Activated naive CD8-positive, alpha-beta T cell (primary cell): Measurements from ENCODE around the gene USP48.

Experiments used
- H3K27ac Mint-ChIP-seq: one replicate; pipeline ENCODE4 v1.8.0; 2021; ENCODE audit warnings: mixed read lengths
- H3K27me3 Mint-ChIP-seq: one replicate; pipeline ENCODE4 v1.8.0; 2021; ENCODE audit warnings: mixed read lengths
- H3K36me3 Mint-ChIP-seq: one replicate; pipeline ENCODE4 v1.8.0; 2021; ENCODE audit warnings: mixed read lengths
- H3K4me1 Mint-ChIP-seq: one replicate; pipeline ENCODE4 v1.8.0; 2021; ENCODE audit warnings: low read depth, mixed read lengths
- H3K4me3 Mint-ChIP-seq: one replicate; pipeline ENCODE4 v1.8.0; 2021; ENCODE audit warnings: mild to moderate bottlenecking, mixed read lengths
- H3K9me3 Mint-ChIP-seq: one replicate; pipeline ENCODE4 v1.8.0; 2021; ENCODE audit warnings: low read depth, mixed read lengths

USP48 gene

GRCh38 chr1:21649315-21649714 is 133.6 kb downstream of the USP48 start:
- H3K9me3 Mint-ChIP-seq: no peaks in the 10 kb centered on the region
- H3K27me3 Mint-ChIP-seq: peaks cover 19% of the 10 kb centered on the region
- peak overlapping the region; percentile 42 for H3K4me3 Mint-ChIP-seq
- H3K27ac Mint-ChIP-seq: no peak overlapping the region
- no peaks in the 10 kb centered on the region for H3K36me3 Mint-ChIP-seq
- H3K4me1 Mint-ChIP-seq: peaks cover 14% of the 10 kb centered on the region

GRCh38 chr1:21648791-21649190 is 134.2 kb downstream of the USP48 start:
- peak overlapping the region; percentile 42 for H3K4me3 Mint-ChIP-seq
- no peaks in the 10 kb centered on the region for H3K9me3 Mint-ChIP-seq
- H3K36me3 Mint-ChIP-seq: no peaks in the 10 kb centered on the region
- peaks cover 21% of the 10 kb centered on the region for H3K27me3 Mint-ChIP-seq
- no peak overlapping the region for H3K27ac Mint-ChIP-seq
- H3K4me1 Mint-ChIP-seq: peaks cover 14% of the 10 kb centered on the region

GRCh38 chr1:21648352-21648730 is 134.6 kb downstream of the USP48 start:
- no peak overlapping the region for H3K27ac Mint-ChIP-seq
- H3K36me3 Mint-ChIP-seq: no peaks in the 10 kb centered on the region
- no peaks in the 10 kb centered on the region for H3K9me3 Mint-ChIP-seq
- H3K4me3 Mint-ChIP-seq: no peak overlapping the region
- peaks cover 14% of the 10 kb centered on the region for H3K4me1 Mint-ChIP-seq
- H3K27me3 Mint-ChIP-seq: peaks cover 24% of the 10 kb centered on the region

GRCh38 chr1:21647431-21648351 is 135.3 kb downstream of the USP48 start:
- H3K9me3 Mint-ChIP-seq: no peaks in the 10 kb centered on the region
- no peak overlapping the region for H3K4me3 Mint-ChIP-seq
- H3K36me3 Mint-ChIP-seq: no peaks in the 10 kb centered on the region
- H3K27me3 Mint-ChIP-seq: peaks cover 27% of the 10 kb centered on the region
- peaks cover 13% of the 10 kb centered on the region for H3K4me1 Mint-ChIP-seq
- no peak overlapping the region for H3K27ac Mint-ChIP-seq

GRCh38 chr1:21645550-21645949 is 137.4 kb downstream of the USP48 start:
- Mint-ChIP-seq H3K4me3 (no peak overlapping the region), H3K36me3 (no peaks in the 10 kb centered on the region), H3K27me3 (peaks cover 24% of the 10 kb centered on the region), H3K27ac (no peak overlapping the region), H3K9me3 (no peaks in the 10 kb centered on the region), H3K4me1 (no peaks in the 10 kb centered on the region)

GRCh38 chr1:21644906-21645305 is 138.0 kb downstream of the USP48 start:
- Mint-ChIP-seq H3K27ac (no peak overlapping the region), H3K4me1 (no peaks in the 10 kb centered on the region), H3K4me3 (no peak overlapping the region), H3K27me3 (peaks cover 24% of the 10 kb centered on the region), H3K9me3 (no peaks in the 10 kb centered on the region), H3K36me3 (no peaks in the 10 kb centered on the region)

GRCh38 chr1:21644348-21644747 is 138.6 kb downstream of the USP48 start:
- H3K4me1 Mint-ChIP-seq: no peaks in the 10 kb centered on the region
- H3K4me3 Mint-ChIP-seq: no peak overlapping the region
- H3K36me3 Mint-ChIP-seq: no peaks in the 10 kb centered on the region
- no peaks in the 10 kb centered on the region for H3K9me3 Mint-ChIP-seq
- peaks cover 24% of the 10 kb centered on the region for H3K27me3 Mint-ChIP-seq
- H3K27ac Mint-ChIP-seq: no peak overlapping the region

- Mint-ChIP-seq H3K27me3 (peaks cover 24% of the 10 kb centered on the region), H3K27ac (no peak overlapping the region), H3K4me3 (no peak overlapping the region), H3K4me1 (peaks cover 2% of the 10 kb centered on the region), H3K36me3 (no peaks in the 10 kb centered on the region), H3K9me3 (no peaks in the 10 kb centered on the region)
Observed at GRCh38 chr1:21643624-21644023, 139.3 kb downstream of the USP48 start.

- H3K4me3 Mint-ChIP-seq: no peak overlapping the region
- H3K27me3 Mint-ChIP-seq: peaks cover 18% of the 10 kb centered on the region
- no peak overlapping the region for H3K27ac Mint-ChIP-seq
- H3K4me1 Mint-ChIP-seq: peaks cover 6% of the 10 kb centered on the region
- H3K9me3 Mint-ChIP-seq: no peaks in the 10 kb centered on the region
- H3K36me3 Mint-ChIP-seq: no peaks in the 10 kb centered on the region
Observed at GRCh38 chr1:21641967-21642739, 140.8 kb downstream of the USP48 start.

GRCh38 chr1:21641537-21641936 is 141.4 kb downstream of the USP48 start:
- no peak overlapping the region for H3K4me3 Mint-ChIP-seq
- peaks cover 6% of the 10 kb centered on the region for H3K4me1 Mint-ChIP-seq
- H3K27me3 Mint-ChIP-seq: peaks cover 12% of the 10 kb centered on the region
- H3K27ac Mint-ChIP-seq: no peak overlapping the region
- no peaks in the 10 kb centered on the region for H3K36me3 Mint-ChIP-seq
- H3K9me3 Mint-ChIP-seq: no peaks in the 10 kb centered on the region

GRCh38 chr1:21641076-21641475 is 141.9 kb downstream of the USP48 start:
- Mint-ChIP-seq H3K4me1 (peaks cover 6% of the 10 kb centered on the region), H3K4me3 (no peak overlapping the region), H3K9me3 (no peaks in the 10 kb centered on the region), H3K36me3 (no peaks in the 10 kb centered on the region), H3K27ac (no peak overlapping the region), H3K27me3 (peaks cover 8% of the 10 kb centered on the region)

GRCh38 chr1:21640653-21641052 is 142.3 kb downstream of the USP48 start:
- peaks cover 6% of the 10 kb centered on the region for H3K4me1 Mint-ChIP-seq
- no peak overlapping the region for H3K27ac Mint-ChIP-seq
- H3K36me3 Mint-ChIP-seq: no peaks in the 10 kb centered on the region
- H3K4me3 Mint-ChIP-seq: no peak overlapping the region
- H3K9me3 Mint-ChIP-seq: no peaks in the 10 kb centered on the region
- peaks cover 8% of the 10 kb centered on the region for H3K27me3 Mint-ChIP-seq

- Mint-ChIP-seq H3K27me3 (peaks cover 8% of the 10 kb centered on the region), H3K36me3 (no peaks in the 10 kb centered on the region), H3K4me1 (peaks cover 6% of the 10 kb centered on the region), H3K4me3 (no peak overlapping the region), H3K27ac (no peak overlapping the region), H3K9me3 (no peaks in the 10 kb centered on the region)
Observed at GRCh38 chr1:21639594-21640041, 143.3 kb downstream of the USP48 start.

- no peaks in the 10 kb centered on the region for H3K9me3 Mint-ChIP-seq
- H3K27me3 Mint-ChIP-seq: peaks cover 5% of the 10 kb centered on the region
- H3K4me1 Mint-ChIP-seq: peaks cover 6% of the 10 kb centered on the region
- H3K4me3 Mint-ChIP-seq: no peak overlapping the region
- H3K27ac Mint-ChIP-seq: no peak overlapping the region
- no peaks in the 10 kb centered on the region for H3K36me3 Mint-ChIP-seq
Observed at GRCh38 chr1:21638531-21639341, 144.2 kb downstream of the USP48 start.

- no peaks in the 10 kb centered on the region for H3K27me3 Mint-ChIP-seq
- H3K9me3 Mint-ChIP-seq: no peaks in the 10 kb centered on the region
- no peaks in the 10 kb centered on the region for H3K36me3 Mint-ChIP-seq
- H3K4me1 Mint-ChIP-seq: peaks cover 6% of the 10 kb centered on the region
- no peak overlapping the region for H3K27ac Mint-ChIP-seq
- H3K4me3 Mint-ChIP-seq: no peak overlapping the region
Observed at GRCh38 chr1:21637514-21637913, 145.4 kb downstream of the USP48 start.
